Upper lobe of left lung (tissue), 6 donors: ENCODE results near the gene UBE3A. TPM values are rescaled to one million over a fixed set of nuclear protein-coding genes. Genes with fewer than 3 reads are reported as not detected.

Experiments
- ATAC-seq, 2 donors: fragments of 200-7000 bp; cut with Tn5 transposase; one replicate each; pipeline ENCODE4 v1.9.1; 2022; ENCODE audit warnings: mild to moderate bottlenecking in 2 of 2, moderate library complexity in 2 of 2; ENCODE audit not compliant: low FRiP score in 2 of 2
- DNase-seq, 2 donors: peaks; one replicate each; pipeline ENCODE4 v3.0.0-alpha.2; 2019 to 2020
- H3K27ac ChIP-seq, 4 donors: fragments of 200-600 bp; sonication (generic); one replicate each; pipeline ENCODE4 v1.5.1; 2016 to 2019
- H3K27me3 ChIP-seq, 4 donors: fragments of 200-600 bp; sonication (generic); one replicate each; pipeline ENCODE4 v1.5.1; 2017 to 2019
- H3K36me3 ChIP-seq, 4 donors: fragments of 200-600 bp; sonication (generic); one replicate each; pipeline ENCODE4 v1.5.1; 2016 to 2019
- H3K4me1 ChIP-seq, 4 donors: fragments of 200-600 bp; sonication (generic); one replicate each; pipeline ENCODE4 v1.5.1; 2018 to 2019
- H3K4me3 ChIP-seq, 4 donors: fragments of 200-600 bp; sonication (generic); one replicate each; pipeline ENCODE4 v1.5.1; 2017 to 2019; ENCODE audit warnings: mild to moderate bottlenecking in 2 of 4, moderate library complexity in 1 of 4
- H3K9me3 ChIP-seq, 4 donors: fragments of 200-600 bp; sonication (generic); one replicate each; pipeline ENCODE4 v1.5.1; 2018 to 2019
- EP300 ChIP-seq, 4 donors: sonication (generic); formaldehyde crosslinking; IDR thresholded peaks; one replicate each; pipeline ENCODE4 v1.5.1; 2017; ENCODE audit warnings: antibody characterized with exemption in 4 of 4, control low read depth in 2 of 4
- POLR2A ChIP-seq, 4 donors: fragments of 450-650 bp; IDR thresholded peaks; one replicate each; pipeline ENCODE4 v1.5.1; 2016 to 2017; ENCODE audit warnings: antibody characterized with exemption in 4 of 4, mild to moderate bottlenecking in 2 of 4
- POLR2AphosphoS5 ChIP-seq, 2 donors: sonication (generic); formaldehyde crosslinking; IDR thresholded peaks; one replicate each; pipeline ENCODE4 v1.5.1; 2017; ENCODE audit warnings: antibody characterized with exemption in 2 of 2
- WGBS, 2 donors: methylation state at CpG; one replicate each; pipeline ENCODE4 v1.1.5; 2017 to 2018; 5-methylcytosine and 5-hydroxymethylcytosine counted together
- total RNA-seq, 6 donors: library from RNA; depleted of rRNA in 4 of 6; stranded (reverse); fragments of >200 nt in 4 of 6; gene quantifications; one replicate each; pipeline versions ENCODE4 v1.1.0 to v1.2.1, GENCODE V29; 2016 to 2021
- TF ChIP-seq, protein P1 (sequence below), 6 experiments: fragments of 450-650 bp in 4 of 6; fragments of 200-600 bp in 2 of 6; sonication (generic) in 2 of 6; IDR thresholded peaks; one replicate each; pipeline ENCODE4 v1.5.1; 2016 to 2019; ENCODE audit warnings: antibody characterized with exemption in 6 of 6
- donor health status: DM: no; HTN: no; CAD: no; lungs with moderate emphysema.
- donor health status: DM: no; HTN: yes; CAD: no; lungs with severe emphysema.

UBE3A gene
- 100 to 1,000 TPM in 1 of 6 donors, 10 to 100 TPM in 5; 32.3 to 136 (median 87.8) TPM for total RNA-seq

DNA sequence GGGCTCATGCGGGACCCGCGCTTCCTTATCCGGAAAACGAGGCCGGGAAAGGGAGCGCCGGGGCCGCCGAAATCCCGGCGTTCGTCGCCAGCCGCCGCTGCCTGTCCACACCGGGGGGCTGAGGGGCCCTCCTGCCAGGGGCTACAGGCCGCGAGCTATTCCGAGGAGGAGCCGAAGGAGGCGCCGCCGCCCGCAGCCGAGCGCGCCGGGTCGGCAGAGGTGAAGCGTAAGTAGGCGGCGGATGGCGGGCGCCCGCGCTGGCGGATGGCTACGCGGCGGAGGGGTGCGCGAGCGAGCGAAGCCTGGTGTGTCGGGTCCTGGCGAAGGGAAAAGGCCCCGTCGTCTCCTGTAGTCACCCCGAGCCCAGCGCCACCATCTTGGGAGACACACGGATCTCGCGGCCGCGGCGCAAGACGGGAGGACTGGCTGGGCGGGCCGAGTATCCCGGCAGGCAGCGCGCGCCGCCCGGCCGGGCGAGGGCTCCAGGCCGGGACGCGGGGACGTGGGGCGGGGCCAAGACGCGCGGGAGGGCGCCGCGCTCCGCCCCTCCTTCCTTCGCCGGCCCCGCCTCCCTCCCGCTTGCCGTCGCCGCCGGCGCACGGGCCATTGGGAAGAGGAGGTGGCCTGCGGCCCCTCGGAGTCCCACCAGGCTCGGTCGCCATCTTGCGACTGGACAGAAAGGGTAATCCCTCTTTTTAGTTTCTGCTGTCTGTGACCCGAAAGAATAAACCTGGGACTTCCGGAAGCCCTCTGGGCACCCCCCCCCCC, at the start of gene UBE3A:
TSS of gene UBE3A (minus strand) at position 424 of the 768 bp plus-strand sequence. CDS start 29,917 bp downstream, outside the sequence.
- Histone ChIP-seq H3K36me3 (no peaks in the 10 kb centered on the region), H3K27ac (peak within 1 kb of the TSS; percentile 97 to 100 (median 98)), H3K4me3 (peak within 1 kb of the TSS; percentile 80 to 99 (median 96)), H3K4me1 (peaks cover 22 to 37% (median 30%) of the 10 kb centered on the region in 4 donors), H3K27me3 (no peaks in the 10 kb centered on the region), H3K9me3 (no peaks in the 10 kb centered on the region)
- WGBS, 2 donors: 0 to 2% methylated on average over 23 to 24 of the region's 97 CpGs
- ATAC-seq: peak; percentile 98 to 99
- peak; percentile 92 to 98 for DNase-seq
- TF ChIP-seq POLR2AphosphoS5 (IDR thresholded peaks at IDR 0.05) (peak; percentile 60 to 86), POLR2A (IDR thresholded peaks at IDR 0.05) (peak in 3 of 4 donors; percentile 72 to 84 (median 78)), EP300 (IDR thresholded peaks at IDR 0.05) (peak in 1 of 4 donors; percentile 44)
- TF ChIP-seq, protein P1, sequence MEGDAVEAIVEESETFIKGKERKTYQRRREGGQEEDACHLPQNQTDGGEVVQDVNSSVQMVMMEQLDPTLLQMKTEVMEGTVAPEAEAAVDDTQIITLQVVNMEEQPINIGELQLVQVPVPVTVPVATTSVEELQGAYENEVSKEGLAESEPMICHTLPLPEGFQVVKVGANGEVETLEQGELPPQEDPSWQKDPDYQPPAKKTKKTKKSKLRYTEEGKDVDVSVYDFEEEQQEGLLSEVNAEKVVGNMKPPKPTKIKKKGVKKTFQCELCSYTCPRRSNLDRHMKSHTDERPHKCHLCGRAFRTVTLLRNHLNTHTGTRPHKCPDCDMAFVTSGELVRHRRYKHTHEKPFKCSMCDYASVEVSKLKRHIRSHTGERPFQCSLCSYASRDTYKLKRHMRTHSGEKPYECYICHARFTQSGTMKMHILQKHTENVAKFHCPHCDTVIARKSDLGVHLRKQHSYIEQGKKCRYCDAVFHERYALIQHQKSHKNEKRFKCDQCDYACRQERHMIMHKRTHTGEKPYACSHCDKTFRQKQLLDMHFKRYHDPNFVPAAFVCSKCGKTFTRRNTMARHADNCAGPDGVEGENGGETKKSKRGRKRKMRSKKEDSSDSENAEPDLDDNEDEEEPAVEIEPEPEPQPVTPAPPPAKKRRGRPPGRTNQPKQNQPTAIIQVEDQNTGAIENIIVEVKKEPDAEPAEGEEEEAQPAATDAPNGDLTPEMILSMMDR (IDR thresholded peaks at IDR 0.05): peak in 5 of 6 experiments; percentile 6 to 58 (median 19)

DNA sequence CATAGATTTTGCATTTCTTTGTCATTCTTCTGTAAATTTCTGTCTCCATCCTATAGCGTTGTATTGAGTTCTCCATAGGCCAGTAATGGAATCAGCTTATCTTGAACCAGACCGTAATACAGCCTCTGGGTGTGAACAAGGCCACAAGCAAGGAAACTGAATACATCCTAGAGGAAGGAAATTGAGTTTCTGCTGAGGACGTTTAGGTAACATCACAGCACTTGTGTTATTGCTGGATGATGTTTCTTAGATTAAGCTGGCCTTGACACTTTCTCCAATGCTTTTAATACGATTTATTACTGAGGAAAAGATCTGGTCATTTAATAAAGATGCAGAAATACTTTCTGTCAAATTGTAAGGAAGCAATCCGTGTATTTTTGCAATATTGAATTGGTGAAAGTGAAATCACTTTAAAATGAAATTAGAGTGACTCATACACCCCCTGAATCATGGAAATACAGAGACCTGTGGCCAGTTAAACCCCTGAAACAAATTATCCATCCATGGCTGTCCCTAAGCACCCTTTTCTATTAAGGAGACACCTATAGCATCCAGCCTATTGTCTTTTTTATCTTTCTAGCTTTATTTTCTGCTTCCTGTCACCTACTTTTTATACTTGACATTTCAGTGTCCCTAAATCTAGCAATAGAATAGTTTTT, 48.5 kb upstream of the UBE3A start:
- Histone ChIP-seq H3K4me3 (no peak overlapping the region), H3K4me1 (no peaks in the 10 kb centered on the region), H3K9me3 (peaks cover 7 to 21% (median 14%) of the 10 kb centered on the region in 4 donors), H3K36me3 (no peaks in the 10 kb centered on the region), H3K27ac (no peak overlapping the region), H3K27me3 (no peaks in the 10 kb centered on the region)
- WGBS, 2 donors: 54 to 69% methylated on average over 5 of the region's 5 CpGs
- no peak for ATAC-seq
- DNase-seq: no peak
- TF ChIP-seq POLR2AphosphoS5 (IDR thresholded peaks at IDR 0.05): no peak
- TF ChIP-seq, protein P1 (IDR thresholded peaks at IDR 0.05): no peak
- TF ChIP-seq POLR2A (IDR thresholded peaks at IDR 0.05): no peak
- no peak for TF ChIP-seq EP300 (IDR thresholded peaks at IDR 0.05)

DNA sequence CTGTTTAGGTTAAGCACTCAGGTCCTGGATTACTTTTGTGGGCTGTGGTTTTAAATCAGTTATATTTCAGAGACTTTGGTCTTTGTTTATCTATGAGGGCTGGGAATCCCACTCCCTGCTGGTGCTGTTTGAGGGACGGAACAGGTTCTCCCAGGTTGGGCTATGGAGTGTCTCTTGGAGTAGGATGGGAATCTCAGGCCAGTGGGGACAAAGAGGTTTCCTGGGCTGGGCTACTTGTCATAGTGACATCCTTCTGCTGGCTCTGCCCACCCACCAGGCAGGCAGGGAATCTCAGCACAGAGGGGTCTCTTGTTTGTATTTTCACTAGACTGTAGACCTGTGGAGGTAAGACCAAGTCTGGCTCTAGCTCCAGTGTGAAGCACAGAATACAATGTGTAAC, 47.2 kb upstream of the UBE3A start:
- Histone ChIP-seq H3K27ac (no peak overlapping the region), H3K4me1 (no peaks in the 10 kb centered on the region), H3K36me3 (no peaks in the 10 kb centered on the region), H3K27me3 (no peaks in the 10 kb centered on the region), H3K9me3 (peaks cover 5 to 18% (median 9%) of the 10 kb centered on the region in 4 donors), H3K4me3 (no peak overlapping the region)
- TF ChIP-seq, protein P1 (IDR thresholded peaks at IDR 0.05): no peak
- TF ChIP-seq EP300 (IDR thresholded peaks at IDR 0.05) (no peak), POLR2AphosphoS5 (IDR thresholded peaks at IDR 0.05) (no peak)
- ATAC-seq (no peak), DNase-seq (no peak)
- 78 to 91% methylated on average over 1 of the region's 1 CpG for WGBS, 2 donors

DNA sequence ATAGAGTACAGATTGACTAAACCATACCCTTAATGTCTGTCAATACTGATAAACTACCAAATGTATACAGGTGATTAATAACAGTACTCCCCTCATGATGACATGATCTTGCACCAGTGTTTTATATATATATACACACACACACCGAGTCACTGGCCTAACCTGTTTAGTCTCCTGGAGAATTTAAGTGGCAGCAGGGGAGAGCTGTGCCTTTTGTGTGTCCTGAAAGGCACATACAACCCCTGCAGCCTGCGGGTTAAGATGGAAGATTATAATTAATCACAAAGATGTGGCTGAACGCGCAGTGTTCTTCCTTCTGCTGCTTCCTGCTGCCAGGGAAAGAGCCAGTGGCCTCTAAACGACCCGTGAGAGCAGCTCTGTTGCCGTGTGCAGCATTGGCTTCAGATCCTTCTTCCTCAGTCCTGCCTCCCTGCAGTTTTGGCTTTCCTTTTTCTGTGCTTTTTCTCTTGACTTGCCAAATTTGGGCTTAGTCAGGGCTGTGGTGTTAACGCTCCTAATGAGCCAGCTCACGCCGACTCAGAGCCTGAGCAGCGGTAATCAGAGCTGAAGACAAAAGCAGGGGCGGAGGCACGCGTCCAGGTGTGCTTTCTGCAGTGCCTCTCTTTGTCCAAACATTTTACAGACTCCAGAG, 42.5 kb upstream of the UBE3A start:
- H3K4me1 ChIP-seq: no peaks in the 10 kb centered on the region
- ATAC-seq (peak in 1 of 2 donors; percentile 31), DNase-seq (peak in 1 of 2 donors; percentile 25)
- H3K4me3 ChIP-seq: peak overlapping the region in 1 of 4 donors; percentile 23
- no peaks in the 10 kb centered on the region for H3K9me3 ChIP-seq
- no peaks in the 10 kb centered on the region for H3K27me3 ChIP-seq
- no peaks in the 10 kb centered on the region for H3K36me3 ChIP-seq
- WGBS, 2 donors: 15 to 16% methylated on average over 13 to 14 of the region's 14 CpGs
- H3K27ac ChIP-seq: no peak overlapping the region
- TF ChIP-seq POLR2AphosphoS5 (IDR thresholded peaks at IDR 0.05): no peak
- TF ChIP-seq POLR2A (IDR thresholded peaks at IDR 0.05): no peak
- TF ChIP-seq, protein P1 (IDR thresholded peaks at IDR 0.05): no peak
- no peak for TF ChIP-seq EP300 (IDR thresholded peaks at IDR 0.05)
